Left ventricle myocardium inferior (tissue), 1 donor: ENCODE data around the gene DNAJB6. TPM values are rescaled to one million over a fixed set of nuclear protein-coding genes. Genes with fewer than 3 reads are reported as not detected.

Experiments used
- DNase-seq: peaks from one replicate; pipeline ENCODE4 v3.0.0-alpha.2; 2020
- H3K27ac ChIP-seq: fragments of 200-600 bp; replicated peaks from 2 replicates; pipeline ENCODE4 v1.8.0; 2021
- H3K27me3 ChIP-seq: fragments of 200-600 bp; 2 replicates; pipeline ENCODE4 v1.8.0; 2021; ENCODE audit warnings: low read depth
- H3K36me3 ChIP-seq: fragments of 200-600 bp; 2 replicates; pipeline ENCODE4 v1.8.0; 2021
- H3K4me1 ChIP-seq: fragments of 200-600 bp; 2 replicates; pipeline ENCODE4 v1.8.0; 2021
- H3K4me3 ChIP-seq: fragments of 200-600 bp; 2 replicates; pipeline ENCODE4 v1.8.0; 2021; ENCODE audit warnings: mild to moderate bottlenecking, moderate library complexity
- H3K9me3 ChIP-seq: fragments of 200-600 bp; replicated peaks from 2 replicates; pipeline ENCODE4 v1.8.0; 2021
- CTCF ChIP-seq: fragments of 200-600 bp; IDR thresholded peaks from 2 replicates; pipeline ENCODE4 v1.8.0; 2021; ENCODE audit warnings: antibody characterized with exemption, mild to moderate bottlenecking, borderline replicate concordance
- intact Hi-C: fragments of 100-400 bp; cut with micrococcal nuclease; formaldehyde crosslinking; loops from one replicate; pipeline ENCODE4 v1.11.0; 2022
- total RNA-seq: library from RNA; stranded (reverse); fragmentation: NEBNext Ultra II Directional; extraction: Animal tissue kit (Norgen Biotek cat#: 25700); gene quantifications from one replicate; pipeline ENCODE4 v1.2.1, GENCODE V29; 2021
- donor health status: DM: no; HTN: yes; CAD: no; lungs with severe emphysema.

The DNAJB6 gene
- total RNA-seq, 1 donor from 2014 or later, result 211 TPM

- TF ChIP-seq CTCF, result no peak
- H3K27me3 ChIP-seq, result no peaks in the 10 kb centered on the region
- no peak for DNase-seq
- intact Hi-C loops, result no loop called here
- H3K9me3 ChIP-seq, result no peaks in the 10 kb centered on the region
- H3K27ac ChIP-seq, result no peak overlapping the region
- H3K4me1 ChIP-seq, result peaks cover 14% of the 10 kb centered on the region
- no peak overlapping the region for H3K4me3 ChIP-seq
- no peaks in the 10 kb centered on the region for H3K36me3 ChIP-seq
Observed at GRCh38 chr7:157429680-157430224, 92.9 kb downstream of the DNAJB6 start.

DNA sequence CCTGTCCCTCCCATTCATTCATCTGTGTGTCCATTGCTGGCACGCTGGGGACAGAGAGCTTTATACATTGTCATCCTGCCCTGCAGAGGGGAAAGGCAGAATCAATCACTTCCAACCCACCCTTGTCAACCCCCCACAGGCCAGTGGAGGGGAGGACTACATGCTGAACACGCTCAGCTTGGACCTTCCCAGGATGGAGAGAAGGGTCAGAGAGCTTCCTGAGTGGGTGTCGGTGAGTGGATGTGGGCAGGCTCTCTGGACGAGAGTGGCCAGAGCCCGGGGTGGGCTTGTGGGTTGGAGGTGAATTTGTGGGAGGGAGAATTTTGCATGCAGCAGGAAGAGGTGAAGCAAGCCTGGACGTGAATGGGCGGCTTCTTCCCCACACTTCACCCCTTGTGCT is 93.9 kb downstream of the DNAJB6 start:
- peak; percentile 10 for DNase-seq
- no peaks in the 10 kb centered on the region for H3K9me3 ChIP-seq
- H3K4me1 ChIP-seq, result peaks cover 10% of the 10 kb centered on the region
- H3K27ac ChIP-seq, result no peak overlapping the region
- TF ChIP-seq CTCF, result no peak
- no peaks in the 10 kb centered on the region for H3K36me3 ChIP-seq
- no peak overlapping the region for H3K4me3 ChIP-seq
- H3K27me3 ChIP-seq, result no peaks in the 10 kb centered on the region
- intact Hi-C loops, result no loop called here

- Histone ChIP-seq H3K27ac (no peak overlapping the region), H3K4me1 (peaks cover 10% of the 10 kb centered on the region), H3K27me3 (no peaks in the 10 kb centered on the region), H3K36me3 (no peaks in the 10 kb centered on the region), H3K4me3 (no peak overlapping the region), H3K9me3 (no peaks in the 10 kb centered on the region)
- DNase-seq, result no peak
- intact Hi-C loops, result no loop called here
- TF ChIP-seq CTCF, result no peak
Observed at GRCh38 chr7:157431173-157431950, 94.6 kb downstream of the DNAJB6 start.

GRCh38 chr7:157431951-157432540 is 95.2 kb downstream of the DNAJB6 start:
- peaks cover 10% of the 10 kb centered on the region for H3K4me1 ChIP-seq
- no peak overlapping the region for H3K27ac ChIP-seq
- peak overlapping the region; percentile 49 for H3K4me3 ChIP-seq
- no peak for DNase-seq
- TF ChIP-seq CTCF, result no peak
- no peaks in the 10 kb centered on the region for H3K36me3 ChIP-seq
- no peaks in the 10 kb centered on the region for H3K27me3 ChIP-seq
- intact Hi-C loops, result no loop called here
- no peaks in the 10 kb centered on the region for H3K9me3 ChIP-seq

GRCh38 chr7:157432541-157432956 is 95.7 kb downstream of the DNAJB6 start:
- no peak for TF ChIP-seq CTCF
- H3K4me1 ChIP-seq, result peaks cover 10% of the 10 kb centered on the region
- no peak overlapping the region for H3K27ac ChIP-seq
- H3K9me3 ChIP-seq, result no peaks in the 10 kb centered on the region
- DNase-seq, result no peak
- peak overlapping the region; percentile 49 for H3K4me3 ChIP-seq
- no peaks in the 10 kb centered on the region for H3K27me3 ChIP-seq
- intact Hi-C loops, result no loop called here
- H3K36me3 ChIP-seq, result no peaks in the 10 kb centered on the region
